HepG2 (cell line): ENCODE measurements around the gene PEX12. TPM values are rescaled to one million over a fixed set of nuclear protein-coding genes. Genes with fewer than 3 reads are reported as not detected.

ENCODE experiments used
- ATAC-seq: fragments of 200-7000 bp; cut with Tn5 transposase; 3 replicates; pipeline ENCODE4 v1.9.1; 2020; ENCODE audit warnings: mild to moderate bottlenecking, moderate library complexity
- BruUV-seq: library from RNA; stranded (reverse); fragments of 400-500 nt; replicated peaks from 2 replicates; lab custom pipeline; 2021; lab: Mats Ljungman, UMichigan
- CTCF ChIA-PET: fragments of 300-600 bp; formaldehyde crosslinking; extraction: SDS; loops from one replicate; lab custom pipeline; 2021; ENCODE audit warnings: low total read pairs, inconsistent platforms, low intra/inter-chr PET ratio; lab: Yijun Ruan, JAX
- POLR2A ChIA-PET: fragments of 350-600 bp; sonication (Branson Sonifier 250); formaldehyde crosslinking; loops from one replicate; lab custom pipeline; 2020; ENCODE audit warnings: antibody characterized with exemption, inconsistent platforms; lab: Yijun Ruan, JAX
- DNase-seq: peaks from one replicate; pipeline ENCODE4 v3.0.0-alpha.2; 2015; ENCODE audit warnings: low spot score
- FAIRE-seq: peaks from 3 replicates; lab custom pipeline; 2011; peaks lifted over from hg19 to GRCh38; lab: Jason Lieb, UNC
- H2AFZ ChIP-seq: one replicate; pipeline ENCODE4 v1.6.1; 2011; ENCODE audit warnings: low read length, inconsistent platforms
- H3K27ac ChIP-seq: fragments of 300-600 bp; 3 replicates; pipeline ENCODE4 v1.8.0; 2011; ENCODE audit warnings: mixed run types, mild to moderate bottlenecking, mixed read lengths, low read length, inconsistent platforms; ENCODE audit not compliant: insufficient read depth; ENCODE audit errors: extremely low read length
- H3K27me3 ChIP-seq, 2 experiments: fragments of 200-600 bp in 1 of 2; 2 replicates in 1 of 2; 3 replicates in 1 of 2; pipeline versions ENCODE4 v1.6.0 to v1.8.0; 2011; ENCODE audit warnings: low read length in 2 of 2, mild to moderate bottlenecking in 2 of 2, moderate library complexity in 2 of 2, inconsistent platforms in 1 of 2; ENCODE audit not compliant: insufficient read depth in 2 of 2, control insufficient read depth in 1 of 2
- H3K36me3 ChIP-seq, 2 experiments: fragments of 200-600 bp in 1 of 2; replicated peaks in 1 of 2; 2 replicates in 1 of 2; 3 replicates in 1 of 2; pipeline versions ENCODE4 v1.5.1 to v1.8.0; 2011; ENCODE audit warnings: low read length in 2 of 2, inconsistent platforms in 1 of 2; ENCODE audit not compliant: insufficient read depth in 2 of 2, control insufficient read depth in 1 of 2
- H3K4me1 ChIP-seq: 2 replicates; pipeline ENCODE4 v1.5.1; 2012; ENCODE audit warnings: low read length, inconsistent platforms; ENCODE audit not compliant: insufficient read depth
- H3K4me2 ChIP-seq: 2 replicates; pipeline ENCODE4 v1.6.0; 2011; ENCODE audit warnings: low read depth, low read length, inconsistent platforms
- H3K4me3 ChIP-seq, 3 experiments: fragments of 200-600 bp in 1 of 3; sonication (generic), shearing (Covaris generic) in 1 of 3; replicated peaks in 1 of 3; 2 replicates each; pipeline ENCODE4 v1.5.1; 2011 to 2016; ENCODE audit warnings: low read length in 3 of 3, inconsistent platforms in 2 of 3, low read depth in 2 of 3, mild to moderate bottlenecking in 2 of 3, control low read depth in 1 of 3, mixed read lengths in 1 of 3; ENCODE audit not compliant: insufficient read depth in 1 of 3
- H3K79me2 ChIP-seq: one replicate; pipeline ENCODE4 v1.6.1; 2011; ENCODE audit warnings: low read length, inconsistent platforms; ENCODE audit not compliant: insufficient read depth
- H3K9ac ChIP-seq: 2 replicates; pipeline ENCODE4 v1.6.0; 2011; ENCODE audit warnings: mild to moderate bottlenecking, low read depth, low read length, inconsistent platforms; ENCODE audit not compliant: insufficient read depth
- H3K9me3 ChIP-seq: 2 replicates; pipeline ENCODE4 v1.5.1; 2012; ENCODE audit warnings: mild to moderate bottlenecking, low read length
- H4K20me1 ChIP-seq: 2 replicates; pipeline ENCODE4 v1.6.0; 2011; ENCODE audit warnings: inconsistent platforms, mild to moderate bottlenecking, low read length, moderate library complexity; ENCODE audit not compliant: insufficient read depth
- HINFP ChIP-seq: sonication (generic); formaldehyde crosslinking; IDR thresholded peaks from 2 replicates; pipeline ENCODE4 v1.4.0; 2020; ENCODE audit warnings: low read depth, mild to moderate bottlenecking, missing genetic modification reagents
- NCOR1 ChIP-seq: fragments of 200-600 bp; sonication (generic); IDR thresholded peaks from 2 replicates; pipeline ENCODE4 v1.7.0; 2017; ENCODE audit warnings: antibody characterized with exemption, low read length, borderline replicate concordance
- SOX13 ChIP-seq, 3 experiments: fragments of 450-650 bp in 1 of 3; sonication (generic) in 1 of 3; formaldehyde crosslinking in 1 of 3; IDR thresholded peaks in 2 of 3; conservative IDR thresholded peaks in 1 of 3; 2 replicates each; pipeline versions ENCODE4 v1.5.0 to v1.6.1; 2016 to 2020; ENCODE audit warnings: antibody characterized with exemption in 1 of 3, mild to moderate bottlenecking in 1 of 3, missing compliant biosample characterization in 1 of 3, missing genetic modification reagents in 1 of 3, moderate library complexity in 1 of 3
- SP2 ChIP-seq: sonication (generic); formaldehyde crosslinking; IDR thresholded peaks from 2 replicates; pipeline ENCODE4 v1.5.1; 2020; ENCODE audit warnings: mild to moderate bottlenecking, missing genetic modification reagents
- ZNF713 ChIP-seq: sonication (generic); formaldehyde crosslinking; IDR thresholded peaks from 2 replicates; pipeline ENCODE4 v1.4.0; 2020; ENCODE audit warnings: mild to moderate bottlenecking, missing genetic modification reagents
- WGBS: methylation state at CpG from one replicate; pipeline ENCODE4 v1.1.6; 2017; ENCODE audit warnings: low lambda C conversion rate; 5-methylcytosine and 5-hydroxymethylcytosine counted together
- in situ Hi-C: cut with HindIII; loops from 2 replicates; pipeline ENCODE4 v1.10.0; 2017; ENCODE audit warnings: low pct_unique_long_range_greater_than_20kb; ENCODE audit not compliant: extremely low pct_ligation_motif_present
- intact Hi-C: fragments of 100-400 bp; cut with micrococcal nuclease; formaldehyde crosslinking; loops from one replicate; pipeline ENCODE4 v1.10.0; 2022; ENCODE audit not compliant: unreplicated experiment
- polyA plus RNA-seq, 8 experiments: library from polyadenylated mRNA; depleted of rRNA in 3 of 8; stranded (reverse) in 7 of 8; unstranded in 1 of 8; fragments of >200 nt; fragmentation: Illumina TruSeq in 4 of 8; extraction: Trizol in 4 of 8; gene quantifications; 2 replicates each; pipeline versions ENCODE4 v1.2.1 to v1.2.3, GENCODE V29; 2011 to 2016; ENCODE audit warnings: low read depth in 4 of 8, missing spikeins in 1 of 8, mixed read lengths in 1 of 8; ENCODE audit not compliant: insufficient read depth in 1 of 8
- total RNA-seq, 5 experiments: library from RNA; depleted of rRNA; stranded (reverse); fragments of >200 nt; fragmentation: Illumina TruSeq; extraction: Trizol; gene quantifications; 2 replicates each; pipeline ENCODE4 v1.2.3, GENCODE V29; 2016; ENCODE audit warnings: low read depth in 1 of 5

The PEX12 gene
- total and polyA plus RNA-seq, 2 of the 13 experiments (the other 11 are each of a cell fraction or from before 2014, with no cell fraction given), result 5.1 to 11.9 TPM

- H3K9me3 ChIP-seq, result no peaks in the 10 kb centered on the region
- peaks cover 11 to 48% of the 10 kb centered on the region in 2 experiments for H3K36me3 ChIP-seq
- no peak overlapping the region for H3K27ac ChIP-seq
- ChIA-PET POLR2A (interaction anchor here (0.7 to 1.3 kb wide), 2 partner anchors 29 to 188 kb away, joined by 3 read pairs; partner anchors contain the start of gene PEX12), CTCF (no interaction called here)
- intact Hi-C loops, result no loop called here
- 95% methylated on average over 3 of the region's 3 CpGs for WGBS
- no peaks in the 10 kb centered on the region for H3K27me3 ChIP-seq
- no peaks in the 10 kb centered on the region for H3K4me1 ChIP-seq
- no peak for FAIRE-seq
- H3K9ac ChIP-seq, result no peak overlapping the region
- no TSS peak for BruUV-seq
- no peaks in the 10 kb centered on the region for H4K20me1 ChIP-seq
- no peak for DNase-seq
- no peak overlapping the region for H3K4me2 ChIP-seq
- in situ Hi-C loops, result no loop called here
- H3K4me3 ChIP-seq, result no peak overlapping the region
- ATAC-seq, result no peak
- no peaks in the 10 kb centered on the region for H3K79me2 ChIP-seq
- no peak for TF ChIP-seq NCOR1
- TF ChIP-seq SOX13 (IDR thresholded peaks at IDR 0.05), result no peak
- TF ChIP-seq SOX13 (CRISPR knock-in tag; conservative IDR thresholded peaks at IDR 0.05 in 1 of 2, IDR thresholded peaks at IDR 0.05 in 1 of 2), result no peak
- TF ChIP-seq HINFP, result no peak
- TF ChIP-seq SP2 (CRISPR knock-in tag), result no peak
- H2AFZ ChIP-seq, result no peak overlapping the region
Measured at GRCh38 chr17:35607239-35607847, 29.0 kb upstream of the PEX12 start.

- ATAC-seq, result no peak
- no peak for DNase-seq
- ChIA-PET CTCF (no interaction called here), POLR2A (no interaction called here)
- in situ Hi-C loops (no loop called here), intact Hi-C loops (no loop called here)
- H3K9ac ChIP-seq, result no peak overlapping the region
- no peak overlapping the region for H3K4me3 ChIP-seq
- TF ChIP-seq ZNF713, result no peak
- H3K4me2 ChIP-seq, result no peak overlapping the region
- no peak overlapping the region for H3K27ac ChIP-seq
- no peaks in the 10 kb centered on the region for H4K20me1 ChIP-seq
- no peak for FAIRE-seq
- H2AFZ ChIP-seq, result no peak overlapping the region
- 99% methylated on average over 2 of the region's 2 CpGs for WGBS
- no peaks in the 10 kb centered on the region for H3K79me2 ChIP-seq
- no peaks in the 10 kb centered on the region for H3K9me3 ChIP-seq
- H3K36me3 ChIP-seq, result peaks cover 13 to 50% of the 10 kb centered on the region in 2 experiments
- H3K4me1 ChIP-seq, result no peaks in the 10 kb centered on the region
- H3K27me3 ChIP-seq, result no peaks in the 10 kb centered on the region
- BruUV-seq, result no TSS peak
Measured at GRCh38 chr17:35605678-35606077, 27.3 kb upstream of the PEX12 start.
